Liver (tissue), 9 donors: ENCODE data around the gene AKAP11. TPM values are rescaled to one million over a fixed set of nuclear protein-coding genes. Genes with fewer than 3 reads are reported as not detected.

ENCODE experiments used
- DNase-seq: peaks from one replicate; pipeline ENCODE4 v3.0.0-alpha.2; 2017; ENCODE audit warnings: low spot score
- H3K27ac ChIP-seq, 2 donors: one replicate each; pipeline ENCODE4 v1.7.0; 2013; ENCODE audit warnings: inconsistent platforms in 2 of 2, low read length in 2 of 2, control low read depth in 1 of 2, low read depth in 1 of 2, mild to moderate bottlenecking in 1 of 2
- H3K27me3 ChIP-seq, 4 donors: one replicate each; pipeline versions ENCODE4 v1.6.1 to v1.7.0; 2013; ENCODE audit warnings: low read length in 3 of 4, inconsistent platforms in 1 of 4, mild to moderate bottlenecking in 1 of 4, moderate library complexity in 1 of 4; ENCODE audit not compliant: control insufficient read depth in 4 of 4, insufficient read depth in 4 of 4
- H3K36me3 ChIP-seq, 4 donors: one replicate each; pipeline versions ENCODE4 v1.6.1 to v1.7.0; 2013; ENCODE audit warnings: low read length in 3 of 4, mild to moderate bottlenecking in 3 of 4, low read depth in 1 of 4, moderate library complexity in 1 of 4; ENCODE audit not compliant: control insufficient read depth in 4 of 4, insufficient read depth in 3 of 4
- H3K4me1 ChIP-seq, 4 donors: one replicate each; pipeline versions ENCODE4 v1.6.1 to v1.7.0; 2013; ENCODE audit warnings: low read length in 3 of 4, mild to moderate bottlenecking in 3 of 4, moderate library complexity in 1 of 4; ENCODE audit not compliant: control insufficient read depth in 4 of 4, insufficient read depth in 4 of 4
- H3K4me3 ChIP-seq, 3 donors: one replicate each; pipeline versions ENCODE4 v1.6.1 to v1.7.0; 2013; ENCODE audit warnings: low read length in 3 of 3, control low read depth in 1 of 3, low read depth in 1 of 3, mild to moderate bottlenecking in 1 of 3
- H3K9ac ChIP-seq, 2 donors: one replicate each; pipeline ENCODE4 v1.7.0; 2013; ENCODE audit warnings: low read length in 2 of 2, mild to moderate bottlenecking in 2 of 2, moderate library complexity in 2 of 2, control low read depth in 1 of 2, low read depth in 1 of 2
- H3K9me3 ChIP-seq, 4 donors: one replicate each; pipeline versions ENCODE4 v1.6.1 to v1.7.0; 2013; ENCODE audit warnings: low read length in 3 of 4; ENCODE audit not compliant: control insufficient read depth in 4 of 4
- ATF3 ChIP-seq: IDR thresholded peaks from 2 replicates; pipeline ENCODE4 v1.6.1; 2016; ENCODE audit warnings: antibody characterized with exemption
- CTCF ChIP-seq: fragments of 150-350 bp; IDR thresholded peaks from 2 replicates; pipeline ENCODE4 v1.5.1; 2017; ENCODE audit warnings: improper control_type of control experiment, low read depth, low read length; ENCODE audit not compliant: missing input control
- EGR1 ChIP-seq, 2 donors: IDR thresholded peaks; 2 replicates each; pipeline ENCODE4 v1.6.1; 2016 to 2018; ENCODE audit warnings: antibody characterized with exemption in 2 of 2, low read depth in 2 of 2
- FOXA1 ChIP-seq: IDR thresholded peaks from 2 replicates; pipeline ENCODE4 v1.6.1; 2016; ENCODE audit warnings: antibody characterized with exemption
- FOXA2 ChIP-seq: IDR thresholded peaks from 2 replicates; pipeline ENCODE4 v1.6.1; 2016; ENCODE audit warnings: antibody characterized with exemption
- GABPA ChIP-seq, 2 donors: IDR thresholded peaks in 1 of 2; conservative IDR thresholded peaks in 1 of 2; 2 replicates each; pipeline ENCODE4 v1.6.1; 2016; ENCODE audit warnings: antibody characterized with exemption in 2 of 2, mild to moderate bottlenecking in 1 of 2, moderate library complexity in 1 of 2
- HNF4A ChIP-seq, 2 donors: conservative IDR thresholded peaks; 2 replicates each; pipeline ENCODE4 v1.6.1; 2016; ENCODE audit warnings: antibody characterized with exemption in 2 of 2, mild to moderate bottlenecking in 2 of 2
- HNF4G ChIP-seq: IDR thresholded peaks from 2 replicates; pipeline ENCODE4 v1.6.1; 2016; ENCODE audit warnings: antibody characterized with exemption
- JUND ChIP-seq, 2 donors: IDR thresholded peaks; 2 replicates each; pipeline ENCODE4 v1.6.1; 2016; ENCODE audit warnings: antibody characterized with exemption in 2 of 2
- MAX ChIP-seq: IDR thresholded peaks from 2 replicates; pipeline ENCODE4 v1.6.1; 2016; ENCODE audit warnings: antibody characterized with exemption
- NR2F2 ChIP-seq: IDR thresholded peaks from 2 replicates; pipeline ENCODE4 v1.6.1; 2016; ENCODE audit warnings: antibody characterized with exemption
- RAD21 ChIP-seq, 2 donors: IDR thresholded peaks; 2 replicates each; pipeline ENCODE4 v1.6.1; 2016; ENCODE audit warnings: antibody characterized with exemption in 2 of 2, mild to moderate bottlenecking in 2 of 2
- REST ChIP-seq: IDR thresholded peaks from 2 replicates; pipeline ENCODE4 v1.6.1; 2016; ENCODE audit warnings: antibody characterized with exemption, mild to moderate bottlenecking
- RXRA ChIP-seq, 2 donors: IDR thresholded peaks; 2 replicates each; pipeline ENCODE4 v1.6.1; 2017 to 2018; ENCODE audit warnings: antibody characterized with exemption in 2 of 2, mild to moderate bottlenecking in 1 of 2
- SP1 ChIP-seq: IDR thresholded peaks from 2 replicates; pipeline ENCODE4 v1.6.1; 2018; ENCODE audit warnings: antibody characterized with exemption, mild to moderate bottlenecking
- TAF1 ChIP-seq: conservative IDR thresholded peaks from 2 replicates; pipeline ENCODE4 v1.6.1; 2016; ENCODE audit warnings: antibody characterized with exemption, mild to moderate bottlenecking
- YY1 ChIP-seq: IDR thresholded peaks from 2 replicates; pipeline ENCODE4 v1.6.1; 2016; ENCODE audit warnings: antibody characterized with exemption, mild to moderate bottlenecking
- ZBTB33 ChIP-seq: IDR thresholded peaks from 2 replicates; pipeline ENCODE4 v1.6.1; 2016; ENCODE audit warnings: antibody characterized with exemption
- WGBS: extraction: QIAGEN DNeasy Blood & Tissue Kit; methylation state at CpG from one replicate; pipeline ENCODE4 v1.1.7; 2013; 5-methylcytosine and 5-hydroxymethylcytosine counted together
- polyA plus RNA-seq, 2 donors: library from polyadenylated mRNA; stranded (reverse) in 1 of 2; unstranded in 1 of 2; fragments of 200-250 nt in 1 of 2; fragments of >200 nt in 1 of 2; fragmentation: Nextera tagmentation in 1 of 2; extraction: Ambion mirVana in 1 of 2; gene quantifications; one replicate each; pipeline versions ENCODE4 v1.2.1 to v1.2.3, GENCODE V29; 2013 to 2015
- total RNA-seq, 2 donors: library from RNA; depleted of rRNA; stranded (reverse); fragments of >200 nt; gene quantifications; one replicate each; pipeline ENCODE4 v1.2.3, GENCODE V29; 2014
- donor health status: healthy.
- donor health status: healthy.
- donor health status: healthy.
- donor health status: healthy.
- donor health status: healthy.

The AKAP11 gene
- total and polyA plus RNA-seq, 4 donors = 2.5 to 12.0 (median 7.3) TPM

GRCh38 chr13:42246541-42246940 lies 25.4 kb upstream of the AKAP11 start:
- no peaks in the 10 kb centered on the region for H3K9me3 ChIP-seq
- no peak overlapping the region for H3K9ac ChIP-seq
- no peak overlapping the region for H3K27ac ChIP-seq
- WGBS = 96% methylated on average over 8 of the region's 8 CpGs
- TF ChIP-seq ZBTB33 (no peak), HNF4A (conservative IDR thresholded peaks at IDR 0.05) (no peak), FOXA1 (no peak), JUND (IDR thresholded peaks at IDR 0.05) (no peak), TAF1 (no peak), EGR1 (IDR thresholded peaks at IDR 0.05; ENCODE audit: low read depth in 2 of 2) (no peak), FOXA2 (no peak)
- no peak for DNase-seq
- no peaks in the 10 kb centered on the region for H3K4me1 ChIP-seq
- no peaks in the 10 kb centered on the region for H3K27me3 ChIP-seq
- no peaks in the 10 kb centered on the region for H3K36me3 ChIP-seq
- H3K4me3 ChIP-seq = no peak overlapping the region

- no peaks in the 10 kb centered on the region for H3K36me3 ChIP-seq
- TF ChIP-seq JUND (IDR thresholded peaks at IDR 0.05) = no peak
- no peak for TF ChIP-seq FOXA1
- TF ChIP-seq HNF4G = no peak
- TF ChIP-seq SP1 = no peak
- no peak for TF ChIP-seq ZBTB33
- TF ChIP-seq HNF4A (conservative IDR thresholded peaks at IDR 0.05) = no peak
- no peak for TF ChIP-seq GABPA (IDR thresholded peaks at IDR 0.05 in 1 of 2, conservative IDR thresholded peaks at IDR 0.05 in 1 of 2)
- no peak for TF ChIP-seq TAF1
- no peak for TF ChIP-seq REST
- TF ChIP-seq FOXA2 = no peak
- no peak for TF ChIP-seq EGR1 (IDR thresholded peaks at IDR 0.05; ENCODE audit: low read depth in 2 of 2)
- no peak for TF ChIP-seq YY1
- TF ChIP-seq CTCF = no peak
- no peak for TF ChIP-seq ATF3
- TF ChIP-seq MAX = no peak
- no peak for TF ChIP-seq RXRA (IDR thresholded peaks at IDR 0.05)
- no peak for TF ChIP-seq RAD21 (IDR thresholded peaks at IDR 0.05)
- no peak for TF ChIP-seq NR2F2
- H3K9me3 ChIP-seq = no peaks in the 10 kb centered on the region
- H3K9ac ChIP-seq = no peak overlapping the region
- H3K4me3 ChIP-seq = no peak overlapping the region
- DNase-seq = no peak
- H3K27me3 ChIP-seq = no peaks in the 10 kb centered on the region
- H3K27ac ChIP-seq = no peak overlapping the region
- H3K4me1 ChIP-seq = no peaks in the 10 kb centered on the region
- 97% methylated on average over 2 of the region's 2 CpGs for WGBS
Observed at GRCh38 chr13:42247883-42248282, 24.1 kb upstream of the AKAP11 start.
